KMS-11 (cell line): ENCODE data around the gene CAMK4.

Experiments
- H2AFZ ChIP-seq: fragments of 200-600 bp; sonication (generic); 2 replicates; pipeline ENCODE4 v1.6.1; 2016; ENCODE audit warnings: antibody characterized with exemption, mixed run types, low read depth
- H3K27ac ChIP-seq: fragments of 200-600 bp; sonication (generic); 2 replicates; pipeline ENCODE4 v1.6.1; 2016; ENCODE audit warnings: mild to moderate bottlenecking, mixed run types
- H3K27me3 ChIP-seq: fragments of 200-600 bp; sonication (generic); 2 replicates; pipeline ENCODE4 v1.6.1; 2017; ENCODE audit warnings: mild to moderate bottlenecking, low read depth, mixed run types, moderate library complexity; ENCODE audit not compliant: insufficient read depth
- H3K36me3 ChIP-seq: fragments of 200-600 bp; sonication (generic); 2 replicates; pipeline ENCODE4 v1.6.1; 2017; ENCODE audit warnings: mild to moderate bottlenecking, mixed run types; ENCODE audit not compliant: insufficient read depth
- H3K4me1 ChIP-seq: fragments of 200-600 bp; sonication (generic); 2 replicates; pipeline ENCODE4 v1.6.1; 2016; ENCODE audit warnings: mild to moderate bottlenecking, low read depth, mixed run types; ENCODE audit not compliant: poor library complexity, severe bottlenecking
- H3K4me2 ChIP-seq: fragments of 200-600 bp; sonication (generic); 2 replicates; pipeline ENCODE4 v1.7.0; 2016; ENCODE audit warnings: mild to moderate bottlenecking, mixed run types
- H3K4me3 ChIP-seq: fragments of 200-600 bp; sonication (generic); IDR thresholded peaks from 2 replicates; pipeline ENCODE4 v1.6.1; 2017; ENCODE audit warnings: low read depth, low read length, mixed read lengths; ENCODE audit not compliant: insufficient read depth
- H3K79me2 ChIP-seq: fragments of 200-600 bp; sonication (generic); 2 replicates; pipeline ENCODE4 v1.6.1; 2016; ENCODE audit warnings: low read depth, mixed run types; ENCODE audit not compliant: insufficient read depth
- H3K9ac ChIP-seq: fragments of 200-600 bp; sonication (generic); 2 replicates; pipeline ENCODE4 v1.6.1; 2016; ENCODE audit warnings: mild to moderate bottlenecking, mixed run types
- H4K20me1 ChIP-seq: fragments of 200-600 bp; sonication (generic); 2 replicates; pipeline ENCODE4 v1.6.1; 2016; ENCODE audit warnings: mild to moderate bottlenecking, mixed run types; ENCODE audit not compliant: insufficient read depth
- CTCF ChIP-seq: fragments of 200-600 bp; sonication (generic); conservative IDR thresholded peaks from 2 replicates; pipeline ENCODE4 v1.6.1; 2017; ENCODE audit warnings: low read depth, mild to moderate bottlenecking, antibody characterized with exemption, low read length, moderate library complexity, mixed read lengths

The CAMK4 gene

GRCh38 chr5:111385970-111386831, 162.0 kb downstream of the CAMK4 start:
- no peaks in the 10 kb centered on the region for H3K4me1 ChIP-seq
- no peaks in the 10 kb centered on the region for H3K27me3 ChIP-seq
- no peak overlapping the region for H3K4me3 ChIP-seq
- TF ChIP-seq CTCF: no peak
- no peaks in the 10 kb centered on the region for H4K20me1 ChIP-seq
- no peaks in the 10 kb centered on the region for H3K79me2 ChIP-seq
- no peak overlapping the region for H2AFZ ChIP-seq
- no peak overlapping the region for H3K4me2 ChIP-seq
- no peak overlapping the region for H3K27ac ChIP-seq
- no peaks in the 10 kb centered on the region for H3K36me3 ChIP-seq
- H3K9ac ChIP-seq: no peak overlapping the region

- Histone ChIP-seq H3K27ac (no peak overlapping the region), H3K4me1 (no peaks in the 10 kb centered on the region), H3K36me3 (no peaks in the 10 kb centered on the region), H4K20me1 (no peaks in the 10 kb centered on the region), H3K4me2 (no peak overlapping the region), H3K27me3 (no peaks in the 10 kb centered on the region), H2AFZ (no peak overlapping the region), H3K79me2 (no peaks in the 10 kb centered on the region), H3K9ac (no peak overlapping the region), H3K4me3 (no peak overlapping the region)
- no peak for TF ChIP-seq CTCF
Measured at GRCh38 chr5:111386832-111387162, 162.6 kb downstream of the CAMK4 start.

GRCh38 chr5:111387361-111387760, 163.2 kb downstream of the CAMK4 start:
- Histone ChIP-seq H3K9ac (no peak overlapping the region), H3K4me2 (no peak overlapping the region)

GRCh38 chr5:111389390-111390082, 165.4 kb downstream of the CAMK4 start:
- Histone ChIP-seq H3K27me3 (no peaks in the 10 kb centered on the region), H3K79me2 (no peaks in the 10 kb centered on the region), H4K20me1 (no peaks in the 10 kb centered on the region), H3K9ac (no peak overlapping the region), H2AFZ (no peak overlapping the region), H3K4me1 (no peaks in the 10 kb centered on the region), H3K4me3 (no peak overlapping the region), H3K27ac (no peak overlapping the region), H3K4me2 (no peak overlapping the region), H3K36me3 (no peaks in the 10 kb centered on the region)
- TF ChIP-seq CTCF: no peak

More at GRCh38 chr5:111387361-111387760, 163.2 kb downstream of the CAMK4 start:
- no peaks in the 10 kb centered on the region for H3K4me1 ChIP-seq
- TF ChIP-seq CTCF: no peak
- H2AFZ ChIP-seq: no peak overlapping the region
- H3K36me3 ChIP-seq: no peaks in the 10 kb centered on the region
- H3K4me3 ChIP-seq: no peak overlapping the region
- H3K27me3 ChIP-seq: no peaks in the 10 kb centered on the region
- no peaks in the 10 kb centered on the region for H3K79me2 ChIP-seq
- H3K27ac ChIP-seq: no peak overlapping the region
- H4K20me1 ChIP-seq: no peaks in the 10 kb centered on the region
